ENCODE measurements around the gene XPNPEP1. TPM values are rescaled to one million over a fixed set of nuclear protein-coding genes. Genes with fewer than 3 reads are reported as not detected.

Gene XPNPEP1
- total RNA-seq, 1 donor: 86.4 TPM

DNA sequence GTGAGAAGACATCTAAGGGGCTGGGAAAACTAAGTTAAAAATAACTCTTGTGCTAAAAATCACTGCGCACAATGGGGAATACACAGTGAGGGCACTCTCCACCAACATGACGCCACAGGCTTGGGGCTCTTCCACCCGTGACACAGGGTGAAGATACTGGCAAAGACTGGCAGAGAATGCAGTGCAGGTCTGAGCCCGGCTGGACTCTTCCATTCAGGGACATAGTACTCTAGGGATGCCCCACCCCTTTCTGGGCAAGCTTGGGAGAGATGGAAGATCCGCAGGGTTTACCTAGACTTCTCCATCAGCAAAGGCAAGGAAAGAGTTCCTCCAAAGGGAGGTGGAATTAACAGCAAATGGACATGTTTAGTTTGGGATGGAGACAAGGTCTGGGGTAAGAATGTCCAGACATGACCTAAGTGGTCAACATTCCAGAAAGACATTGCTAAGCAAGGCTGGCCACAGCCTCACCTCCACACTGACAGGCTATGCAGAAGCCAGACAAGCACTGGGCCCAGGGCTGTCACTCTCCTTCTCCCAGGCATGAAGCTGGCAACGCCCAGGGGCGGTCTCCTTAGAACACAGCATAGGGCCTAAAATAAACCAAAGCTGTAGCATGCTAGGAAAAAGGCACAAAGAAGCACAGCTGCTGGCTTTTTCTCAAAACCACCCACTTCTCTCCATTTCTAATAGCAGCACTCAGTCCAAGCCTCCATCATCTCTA is 28.1 kb downstream of the XPNPEP1 start:
- peak; percentile 39 for DNase-seq (ENCODE audit: low read depth)
- TF ChIP-seq, protein P1, sequence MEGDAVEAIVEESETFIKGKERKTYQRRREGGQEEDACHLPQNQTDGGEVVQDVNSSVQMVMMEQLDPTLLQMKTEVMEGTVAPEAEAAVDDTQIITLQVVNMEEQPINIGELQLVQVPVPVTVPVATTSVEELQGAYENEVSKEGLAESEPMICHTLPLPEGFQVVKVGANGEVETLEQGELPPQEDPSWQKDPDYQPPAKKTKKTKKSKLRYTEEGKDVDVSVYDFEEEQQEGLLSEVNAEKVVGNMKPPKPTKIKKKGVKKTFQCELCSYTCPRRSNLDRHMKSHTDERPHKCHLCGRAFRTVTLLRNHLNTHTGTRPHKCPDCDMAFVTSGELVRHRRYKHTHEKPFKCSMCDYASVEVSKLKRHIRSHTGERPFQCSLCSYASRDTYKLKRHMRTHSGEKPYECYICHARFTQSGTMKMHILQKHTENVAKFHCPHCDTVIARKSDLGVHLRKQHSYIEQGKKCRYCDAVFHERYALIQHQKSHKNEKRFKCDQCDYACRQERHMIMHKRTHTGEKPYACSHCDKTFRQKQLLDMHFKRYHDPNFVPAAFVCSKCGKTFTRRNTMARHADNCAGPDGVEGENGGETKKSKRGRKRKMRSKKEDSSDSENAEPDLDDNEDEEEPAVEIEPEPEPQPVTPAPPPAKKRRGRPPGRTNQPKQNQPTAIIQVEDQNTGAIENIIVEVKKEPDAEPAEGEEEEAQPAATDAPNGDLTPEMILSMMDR (IDR thresholded peaks at IDR 0.05; ENCODE audit: insufficient read depth, low read depth, low read length): no peak

DNA sequence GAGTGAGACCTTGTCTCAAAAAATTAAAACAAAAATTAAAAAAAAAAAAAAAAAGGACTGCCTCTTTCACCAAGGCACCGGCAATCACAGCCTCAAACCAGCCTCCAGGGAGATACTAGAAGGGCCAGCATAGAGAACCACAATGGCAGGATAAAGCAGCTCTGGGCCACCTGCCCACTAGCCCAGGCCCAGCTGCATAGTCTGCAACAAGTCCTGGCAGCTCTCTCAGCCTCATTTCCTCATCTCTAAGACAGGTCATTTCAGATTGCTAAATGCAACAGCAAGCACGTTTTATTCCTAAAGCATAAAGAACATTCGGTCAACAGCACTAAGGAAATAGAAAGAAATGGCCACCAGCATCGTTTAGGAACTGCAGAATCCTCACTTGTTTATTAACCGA is 28.8 kb downstream of the XPNPEP1 start:
- TF ChIP-seq, protein P1 (IDR thresholded peaks at IDR 0.05; ENCODE audit: insufficient read depth, low read depth, low read length): no peak
- peak; percentile 82 for DNase-seq (ENCODE audit: low read depth)
- H3K4me3 ChIP-seq (ENCODE audit: low read depth, low read length): no peak overlapping the region

More for the DNA sequence above, 28.1 kb downstream of the XPNPEP1 start:
- H3K4me3 ChIP-seq (ENCODE audit: low read depth, low read length): no peak overlapping the region

DNA sequence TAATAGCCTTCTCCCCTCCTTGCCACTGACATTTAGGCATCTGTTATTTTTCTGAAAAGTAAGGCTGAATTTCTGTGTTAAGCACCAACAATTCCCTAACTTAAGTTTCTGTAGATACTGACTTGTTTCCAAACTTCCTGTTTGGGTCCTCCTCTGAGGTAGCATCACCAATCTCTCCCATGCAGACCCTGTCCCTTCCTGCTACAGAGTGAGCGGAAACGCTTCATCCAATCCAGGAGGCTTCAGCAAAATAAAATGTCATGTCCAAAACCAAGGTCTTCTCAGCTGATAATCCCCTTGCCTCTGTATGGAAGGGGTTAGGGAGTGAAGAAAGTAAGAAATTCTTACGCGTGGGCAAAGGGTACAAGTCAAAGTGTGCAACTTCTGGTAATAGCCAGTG is 29.9 kb downstream of the XPNPEP1 start:
- no peak for DNase-seq (ENCODE audit: low read depth)
- TF ChIP-seq, protein P1 (IDR thresholded peaks at IDR 0.05; ENCODE audit: insufficient read depth, low read depth, low read length): no peak
- H3K4me3 ChIP-seq (ENCODE audit: low read depth, low read length): no peak overlapping the region

DNA sequence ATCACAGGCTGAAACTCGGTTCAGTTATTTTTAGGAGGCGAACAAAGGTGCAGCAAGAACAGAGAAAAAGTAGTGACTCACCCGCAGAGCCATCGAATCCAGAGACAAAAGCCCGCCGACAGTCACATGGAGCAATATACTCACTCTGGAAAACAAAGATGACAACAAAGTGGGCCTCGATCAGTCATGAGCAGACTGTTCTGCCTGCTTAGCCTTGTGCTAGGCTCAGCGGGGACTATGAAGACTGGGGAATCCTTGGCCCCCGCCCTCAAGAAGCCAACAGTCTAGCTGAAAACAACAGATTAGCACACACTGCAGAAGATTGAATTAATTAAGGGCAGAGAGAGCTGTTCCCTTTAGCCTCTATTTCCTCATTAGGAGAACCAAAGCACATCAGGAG is 30.4 kb downstream of the XPNPEP1 start:
- no peak overlapping the region for H3K4me3 ChIP-seq (ENCODE audit: low read depth, low read length)
- peak; percentile 66 for DNase-seq (ENCODE audit: low read depth)
- TF ChIP-seq, protein P1 (IDR thresholded peaks at IDR 0.05; ENCODE audit: insufficient read depth, low read depth, low read length): no peak

DNA sequence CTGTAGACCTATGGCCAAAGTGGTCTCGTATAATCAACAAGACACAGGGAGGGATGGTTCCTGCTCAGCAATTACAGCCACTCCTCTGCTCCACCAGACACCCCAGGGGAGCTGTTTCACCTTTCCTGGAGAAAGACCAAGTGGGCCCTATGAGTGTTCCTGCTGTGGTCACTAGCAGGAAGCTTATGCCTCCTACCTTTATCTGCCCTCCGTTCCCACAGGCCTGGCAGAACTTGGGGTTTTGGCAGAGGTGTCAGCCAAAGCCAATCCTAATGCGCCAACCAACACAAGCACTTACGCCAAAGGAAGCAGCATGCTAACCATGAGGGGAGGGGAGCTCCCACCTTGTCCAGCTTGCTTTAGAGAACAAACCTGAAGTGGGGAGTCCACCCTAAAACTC is 31.2 kb downstream of the XPNPEP1 start:
- DNase-seq (ENCODE audit: low read depth): no peak
- TF ChIP-seq, protein P1 (IDR thresholded peaks at IDR 0.05; ENCODE audit: insufficient read depth, low read depth, low read length): no peak
- no peak overlapping the region for H3K4me3 ChIP-seq (ENCODE audit: low read depth, low read length)

DNA sequence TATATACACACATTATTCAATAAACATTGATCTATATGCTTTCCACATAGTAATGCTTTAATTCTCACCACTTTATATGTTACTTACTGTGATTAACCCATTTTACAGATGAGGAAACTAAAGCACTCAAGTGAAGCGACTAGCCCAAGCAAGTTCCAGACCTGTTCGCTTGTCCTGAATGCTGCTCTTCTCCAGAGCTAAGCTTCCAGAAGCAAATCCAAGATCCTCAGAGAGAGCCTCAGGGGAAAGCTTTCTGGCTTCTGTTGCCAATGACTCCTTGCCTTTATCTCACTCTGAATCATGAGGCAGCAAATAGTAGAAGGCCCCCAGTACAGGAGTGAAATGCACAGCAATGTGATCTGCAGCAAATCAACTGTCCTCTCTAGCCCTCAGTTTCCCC is 32.2 kb downstream of the XPNPEP1 start:
- no peak overlapping the region for H3K4me3 ChIP-seq (ENCODE audit: low read depth, low read length)
- no peak for DNase-seq (ENCODE audit: low read depth)
- TF ChIP-seq, protein P1 (IDR thresholded peaks at IDR 0.05; ENCODE audit: insufficient read depth, low read depth, low read length): no peak

DNA sequence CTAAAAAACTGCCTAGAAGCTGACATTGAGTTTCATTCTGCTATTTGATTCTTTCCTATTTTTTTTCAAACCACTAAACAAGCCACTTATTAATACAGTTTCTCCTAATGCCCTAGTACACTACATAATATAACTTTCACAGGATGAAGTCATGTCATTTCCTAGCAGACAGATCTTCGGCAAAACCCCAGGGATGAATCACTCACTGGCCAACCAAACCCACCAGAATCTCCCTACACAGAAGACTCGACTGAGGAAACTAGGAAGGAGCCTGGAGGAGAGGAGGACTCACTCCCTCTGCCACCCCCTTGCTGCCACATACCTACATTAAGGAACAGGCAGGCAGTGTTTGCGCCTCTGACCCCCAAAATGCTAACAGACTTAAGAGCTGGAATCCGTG is 33.4 kb downstream of the XPNPEP1 start:
- TF ChIP-seq, protein P1 (IDR thresholded peaks at IDR 0.05; ENCODE audit: insufficient read depth, low read depth, low read length): no peak
- no peak overlapping the region for H3K4me3 ChIP-seq (ENCODE audit: low read depth, low read length)
- peak; percentile 69 for DNase-seq (ENCODE audit: low read depth)

Measured in fibroblast of villous mesenchyme (primary cell).